ENCODE measurements around the gene SSTR5.

GRCh38 chr16:1072526-1073261 lies at the start of gene SSTR5:
- TF ChIP-seq POLR2AphosphoS5 (IDR thresholded peaks at IDR 0.05; ENCODE audit: low read depth, low read length) = no peak
- TF ChIP-seq TAF1 (IDR thresholded peaks at IDR 0.05; ENCODE audit: borderline replicate concordance, insufficient read depth, low read length) = no peak
- no peak for TF ChIP-seq REST (IDR thresholded peaks at IDR 0.05; ENCODE audit: insufficient read depth in 1 of 2, low read depth in 2 of 2, low read length in 2 of 2)
- no peak for TF ChIP-seq FOXP2 (optimal IDR thresholded peaks at IDR 0.05; ENCODE audit: borderline replicate concordance, extremely low read depth, extremely low read length, insufficient read depth)
- TF ChIP-seq SIN3A (IDR thresholded peaks at IDR 0.05; ENCODE audit: borderline replicate concordance, insufficient read depth, low read length) = no peak

All from PFSK-1 (cell line).